Uterus (tissue), 4 donors: ENCODE data around the gene PPL. TPM values are rescaled to one million over a fixed set of nuclear protein-coding genes. Genes with fewer than 3 reads are reported as not detected.

Source experiments
- DNase-seq, 2 donors: peaks; one replicate each; pipeline ENCODE4 v3.0.0-alpha.2; 2019 to 2020
- H3K27ac ChIP-seq, 2 donors: fragments of 200-600 bp; sonication (generic); 1 replicate in 1 of 2; 2 replicates in 1 of 2; pipeline ENCODE4 v1.5.1; 2016 to 2018
- H3K27me3 ChIP-seq, 2 donors: fragments of 200-600 bp; sonication (generic); one replicate each; pipeline ENCODE4 v1.5.1; 2018 to 2019; ENCODE audit warnings: control low read depth in 1 of 2
- H3K36me3 ChIP-seq, 2 donors: fragments of 200-600 bp; sonication (generic); one replicate each; pipeline ENCODE4 v1.5.1; 2019; ENCODE audit warnings: control low read depth in 1 of 2
- H3K4me1 ChIP-seq, 2 donors: fragments of 200-600 bp; sonication (generic); one replicate each; pipeline ENCODE4 v1.5.1; 2018 to 2019; ENCODE audit warnings: control low read depth in 1 of 2
- H3K4me3 ChIP-seq, 2 donors: fragments of 200-600 bp; sonication (generic); 1 replicate in 1 of 2; 2 replicates in 1 of 2; pipeline ENCODE4 v1.5.1; 2018 to 2019; ENCODE audit warnings: mild to moderate bottlenecking in 1 of 2
- H3K9me3 ChIP-seq, 2 donors: fragments of 200-600 bp; sonication (generic); one replicate each; pipeline ENCODE4 v1.5.1; 2019; ENCODE audit warnings: control low read depth in 1 of 2
- CTCF ChIP-seq, 4 experiments: fragments of 200-600 bp in 2 of 4; fragments of 450-650 bp in 2 of 4; sonication (generic) in 2 of 4; IDR thresholded peaks; one replicate each; pipeline ENCODE4 v1.5.1; 2016 to 2019; ENCODE audit warnings: antibody characterized with exemption in 4 of 4, mild to moderate bottlenecking in 2 of 4, moderate library complexity in 1 of 4
- POLR2A ChIP-seq, 2 donors: fragments of 450-650 bp; IDR thresholded peaks; one replicate each; pipeline ENCODE4 v1.6.1; 2016; ENCODE audit warnings: antibody characterized with exemption in 2 of 2, mild to moderate bottlenecking in 1 of 2, moderate library complexity in 1 of 2
- intact Hi-C: fragments of 100-400 bp; cut with DNase I; formaldehyde crosslinking; loops from one replicate; pipeline ENCODE4 v1.15.1; 2023; ENCODE audit warnings: low total_unique reads
- total RNA-seq, 4 donors: library from RNA; depleted of rRNA in 3 of 4; stranded (reverse); fragments of >200 nt in 3 of 4; gene quantifications; one replicate each; pipeline versions ENCODE4 v1.1.0 to v1.2.4, GENCODE V29; 2014 to 2023
- donor health status: DM: yes; HTN: yes; CAD: no.

PPL gene
- total RNA-seq, 4 donors from 2014 or later, result 8.7 to 39.6 (median 15.2) TPM

GRCh38 chr16:4936181-4936990, 562 bp downstream of the PPL start:
- Histone ChIP-seq H3K4me1 (peaks cover 0 to 16% of the 10 kb centered on the region in 2 donors), H3K36me3 (no peaks in the 10 kb centered on the region), H3K9me3 (no peaks in the 10 kb centered on the region), H3K4me3 (peak overlapping the region; percentile 44), H3K27me3 (peaks cover 0 to 6% of the 10 kb centered on the region in 2 donors), H3K27ac (peak overlapping the region; percentile 53 to 72)
- DNase-seq, result peak in 1 of 2 donors; percentile 54
- intact Hi-C loops, result no loop called here
- peak in 3 of 4 experiments; percentile 7 to 30 (median 10) for TF ChIP-seq CTCF (IDR thresholded peaks at IDR 0.05)
- TF ChIP-seq POLR2A (IDR thresholded peaks at IDR 0.05), result no peak

GRCh38 chr16:4935241-4935855, 1.6 kb downstream of the PPL start:
- Histone ChIP-seq H3K27me3 (peaks cover 0 to 6% of the 10 kb centered on the region in 2 donors), H3K4me3 (peak overlapping the region in 1 of 2 donors; percentile 44), H3K36me3 (no peaks in the 10 kb centered on the region), H3K27ac (peak overlapping the region; percentile 16 to 48), H3K9me3 (no peaks in the 10 kb centered on the region), H3K4me1 (peaks cover 0 to 16% of the 10 kb centered on the region in 2 donors)
- intact Hi-C loops, result no loop called here
- peak; percentile 87 to 95 for DNase-seq
- TF ChIP-seq CTCF (IDR thresholded peaks at IDR 0.05) (no peak), POLR2A (IDR thresholded peaks at IDR 0.05) (no peak)

- intact Hi-C loops, result no loop called here
- H3K4me3 ChIP-seq, result no peak overlapping the region
- no peak for TF ChIP-seq CTCF (IDR thresholded peaks at IDR 0.05)
- TF ChIP-seq POLR2A (IDR thresholded peaks at IDR 0.05), result no peak
Observed at GRCh38 chr16:4934591-4934990, 2.4 kb downstream of the PPL start.

GRCh38 chr16:4933871-4934395, 3.0 kb downstream of the PPL start:
- H3K9me3 ChIP-seq, result no peaks in the 10 kb centered on the region
- no peaks in the 10 kb centered on the region for H3K36me3 ChIP-seq
- H3K4me1 ChIP-seq, result peaks cover 0 to 16% of the 10 kb centered on the region in 2 donors
- H3K27me3 ChIP-seq, result peaks cover 0 to 6% of the 10 kb centered on the region in 2 donors
- no peak overlapping the region for H3K27ac ChIP-seq
- H3K4me3 ChIP-seq, result no peak overlapping the region
- intact Hi-C loops, result no loop called here
- no peak for DNase-seq
- TF ChIP-seq POLR2A (IDR thresholded peaks at IDR 0.05) (no peak), CTCF (IDR thresholded peaks at IDR 0.05) (no peak)

More at GRCh38 chr16:4934591-4934990, 2.4 kb downstream of the PPL start:
- DNase-seq, result no peak
- H3K27ac ChIP-seq, result peak overlapping the region in 1 of 2 donors; percentile 10
- peaks cover 0 to 16% of the 10 kb centered on the region in 2 donors for H3K4me1 ChIP-seq
- no peaks in the 10 kb centered on the region for H3K9me3 ChIP-seq
- H3K27me3 ChIP-seq, result peaks cover 0 to 6% of the 10 kb centered on the region in 2 donors
- no peaks in the 10 kb centered on the region for H3K36me3 ChIP-seq

- Histone ChIP-seq H3K36me3 (no peaks in the 10 kb centered on the region), H3K27ac (no peak overlapping the region), H3K4me3 (no peak overlapping the region), H3K4me1 (peaks cover 0 to 16% of the 10 kb centered on the region in 2 donors), H3K9me3 (no peaks in the 10 kb centered on the region), H3K27me3 (peaks cover 0 to 6% of the 10 kb centered on the region in 2 donors)
- DNase-seq, result no peak
- no peak for TF ChIP-seq POLR2A (IDR thresholded peaks at IDR 0.05)
- TF ChIP-seq CTCF (IDR thresholded peaks at IDR 0.05), result no peak
- intact Hi-C loops, result no loop called here
Observed at GRCh38 chr16:4933433-4933832, 3.5 kb downstream of the PPL start.
